IMR-90 (cell line): ENCODE measurements around the gene SYNGR3.

Source experiments
- POLR2A ChIP-seq: IDR thresholded peaks from 2 replicates; pipeline ENCODE4 v1.6.1; 2012; ENCODE audit warnings: mild to moderate bottlenecking, low read depth, low read length
- TF ChIP-seq, protein P1 (sequence below): conservative IDR thresholded peaks from 2 replicates; pipeline ENCODE4 v1.5.1; 2012; ENCODE audit warnings: mild to moderate bottlenecking, low read depth, low read length, improper control_type of control experiment

DNA sequence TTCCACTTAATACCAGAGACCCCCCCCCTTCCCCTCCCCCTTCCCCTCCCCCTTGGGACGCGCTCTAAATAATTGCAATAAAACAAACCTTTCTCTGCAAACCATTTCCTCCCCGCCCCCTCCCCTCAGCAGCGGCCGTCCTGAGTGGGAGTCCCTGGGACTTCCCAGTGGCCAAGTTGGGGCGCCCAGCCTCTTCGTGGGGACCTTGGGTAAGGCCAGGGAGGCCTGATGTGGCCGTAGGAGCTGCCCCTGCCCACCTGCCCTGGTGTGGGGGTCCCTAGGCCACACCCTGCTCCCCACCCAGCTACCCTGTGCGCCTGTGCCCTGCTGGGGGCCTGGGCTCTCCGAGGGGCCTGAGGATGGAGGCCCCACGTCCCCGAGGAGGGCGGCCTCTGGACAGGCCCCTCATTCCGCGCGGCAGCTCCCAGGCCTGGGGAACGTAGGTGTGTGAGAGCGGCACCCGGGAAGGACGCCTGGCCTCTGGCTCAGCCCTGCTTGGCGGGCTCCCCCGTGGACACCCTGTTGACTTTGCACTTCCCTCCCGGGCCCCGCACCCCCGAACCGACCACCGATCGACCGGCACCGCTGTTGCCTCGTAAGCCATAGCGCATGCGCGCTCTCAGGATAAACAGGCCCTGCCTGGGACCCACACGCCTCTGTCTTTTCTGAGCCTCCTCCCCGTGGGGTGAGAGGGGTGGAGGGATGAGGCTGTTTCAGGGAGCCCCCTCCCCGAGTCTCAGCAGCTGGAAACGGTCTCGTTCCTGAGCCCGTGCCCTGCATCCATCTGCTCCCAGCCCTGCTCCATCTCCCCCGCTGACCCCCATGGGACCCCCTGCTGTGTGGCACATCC lies 48.8 kb downstream of the SYNGR3 start:
- TF ChIP-seq, protein P1, sequence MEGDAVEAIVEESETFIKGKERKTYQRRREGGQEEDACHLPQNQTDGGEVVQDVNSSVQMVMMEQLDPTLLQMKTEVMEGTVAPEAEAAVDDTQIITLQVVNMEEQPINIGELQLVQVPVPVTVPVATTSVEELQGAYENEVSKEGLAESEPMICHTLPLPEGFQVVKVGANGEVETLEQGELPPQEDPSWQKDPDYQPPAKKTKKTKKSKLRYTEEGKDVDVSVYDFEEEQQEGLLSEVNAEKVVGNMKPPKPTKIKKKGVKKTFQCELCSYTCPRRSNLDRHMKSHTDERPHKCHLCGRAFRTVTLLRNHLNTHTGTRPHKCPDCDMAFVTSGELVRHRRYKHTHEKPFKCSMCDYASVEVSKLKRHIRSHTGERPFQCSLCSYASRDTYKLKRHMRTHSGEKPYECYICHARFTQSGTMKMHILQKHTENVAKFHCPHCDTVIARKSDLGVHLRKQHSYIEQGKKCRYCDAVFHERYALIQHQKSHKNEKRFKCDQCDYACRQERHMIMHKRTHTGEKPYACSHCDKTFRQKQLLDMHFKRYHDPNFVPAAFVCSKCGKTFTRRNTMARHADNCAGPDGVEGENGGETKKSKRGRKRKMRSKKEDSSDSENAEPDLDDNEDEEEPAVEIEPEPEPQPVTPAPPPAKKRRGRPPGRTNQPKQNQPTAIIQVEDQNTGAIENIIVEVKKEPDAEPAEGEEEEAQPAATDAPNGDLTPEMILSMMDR: no peak
- no peak for TF ChIP-seq POLR2A
